Bronchial epithelial cell (primary cell): Measurements from ENCODE around the gene JOSD2. TPM values are rescaled to one million over a fixed set of nuclear protein-coding genes. Genes with fewer than 3 reads are reported as not detected.

Experiments used
- DNase-seq: peaks from one replicate; pipeline ENCODE4 v3.0.0-alpha.2; 2010; ENCODE audit warnings: low read depth
- FAIRE-seq: peaks from 2 replicates; lab custom pipeline; 2011; peaks lifted over from hg19 to GRCh38; lab: Jason Lieb, UNC
- H3K27me3 ChIP-seq: 2 replicates; pipeline ENCODE4 v1.5.1; 2011; ENCODE audit warnings: low read length; ENCODE audit not compliant: control insufficient read depth, insufficient read depth
- H3K36me3 ChIP-seq: 2 replicates; pipeline ENCODE4 v1.5.1; 2011; ENCODE audit warnings: low read length; ENCODE audit not compliant: control insufficient read depth, insufficient read depth
- H3K4me3 ChIP-seq: 2 replicates; pipeline ENCODE4 v1.5.1; 2011; ENCODE audit warnings: mild to moderate bottlenecking, low read depth, low read length, control low read depth
- CTCF ChIP-seq: IDR thresholded peaks from 2 replicates; pipeline ENCODE4 v1.5.1; 2011; ENCODE audit warnings: mild to moderate bottlenecking, moderate library complexity, low read length, control low read depth, inconsistent platforms; ENCODE audit not compliant: insufficient read depth, severe bottlenecking
- total RNA-seq: library from RNA; depleted of rRNA; stranded (reverse); fragments of >200 nt; gene quantifications from 2 replicates; pipeline ENCODE4 v1.2.1, GENCODE V29; 2014

The JOSD2 gene
- total RNA-seq: 10.5 and 29.3 TPM in 2 replicates

DNA sequence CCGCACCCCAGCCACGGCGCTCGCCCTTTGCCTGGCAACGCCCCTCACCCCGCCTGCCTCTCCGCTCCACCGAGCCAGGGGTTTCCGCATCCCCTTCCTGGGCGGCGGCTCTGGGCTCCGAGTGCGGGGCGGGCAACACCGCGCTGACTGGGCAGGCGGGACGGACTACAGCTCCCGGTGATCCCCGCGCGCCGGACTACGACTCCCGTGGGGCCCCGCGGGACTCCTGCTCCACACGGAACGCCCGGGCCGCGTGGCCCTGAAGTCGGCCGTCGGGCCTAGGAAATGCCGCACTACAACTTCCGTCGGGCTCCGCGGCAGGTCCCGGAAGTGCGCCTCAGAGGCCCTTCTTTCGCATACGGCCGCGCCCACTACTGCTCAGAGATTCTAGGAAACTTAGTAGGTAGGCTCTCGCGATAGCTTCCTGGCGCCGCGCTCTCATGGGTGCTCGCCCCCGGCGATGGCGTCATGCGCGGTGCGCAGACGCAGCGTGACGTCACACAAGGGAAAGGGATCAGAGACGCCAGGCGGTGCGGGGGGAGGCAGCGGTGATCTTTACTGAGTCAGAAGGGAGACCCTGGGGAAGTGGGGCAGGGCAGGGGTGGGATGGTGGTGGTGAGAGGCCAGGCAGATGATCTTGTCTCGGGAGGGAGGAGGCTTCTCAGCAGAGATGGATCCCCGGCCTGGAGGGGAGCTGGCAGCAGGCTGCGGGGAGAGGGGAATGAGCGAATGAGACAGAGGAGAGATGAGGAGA is at the start of gene JOSD2:
TSS of gene JOSD2 (minus strand) at position 123 of the 754 bp plus-strand sequence. CDS start 760 bp downstream, outside the sequence.
- TF ChIP-seq CTCF: no peak
- DNase-seq (peak; percentile 96), FAIRE-seq (no peak)
- no peaks in the 10 kb centered on the region for H3K36me3 ChIP-seq
- H3K4me3 ChIP-seq: peak within 1 kb of the TSS; percentile 70
- no peaks in the 10 kb centered on the region for H3K27me3 ChIP-seq

GRCh38 chr19:50559636-50560035 is 48.6 kb upstream of the JOSD2 start:
- FAIRE-seq (no peak), DNase-seq (no peak)
- no peak for TF ChIP-seq CTCF
- Histone ChIP-seq H3K27me3 (peaks cover 6% of the 10 kb centered on the region), H3K4me3 (no peak overlapping the region), H3K36me3 (no peaks in the 10 kb centered on the region)

DNA sequence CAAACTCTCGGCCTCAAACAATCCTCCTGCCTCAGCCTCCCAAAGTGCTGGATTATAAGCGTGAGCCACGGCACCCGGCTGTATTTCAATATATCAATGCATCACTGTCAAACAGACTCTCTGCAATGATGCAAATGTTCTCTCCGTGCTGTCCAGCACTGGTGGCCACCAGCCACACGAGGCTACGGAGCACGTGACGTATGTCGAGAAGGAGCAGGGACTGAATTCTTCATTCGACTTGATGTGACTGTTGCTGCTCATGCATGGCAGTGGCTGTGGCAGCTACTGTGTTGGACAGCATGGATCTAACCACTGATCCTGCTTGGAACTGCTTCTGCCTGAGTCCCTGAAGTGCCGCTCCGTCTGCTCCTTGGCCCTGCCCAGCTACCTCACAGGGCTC is 47.5 kb upstream of the JOSD2 start:
- Histone ChIP-seq H3K4me3 (no peak overlapping the region), H3K36me3 (no peaks in the 10 kb centered on the region), H3K27me3 (peaks cover 2% of the 10 kb centered on the region)
- no peak for DNase-seq
- FAIRE-seq: no peak
- TF ChIP-seq CTCF: no peak

GRCh38 chr19:50558039-50558438 is 47.0 kb upstream of the JOSD2 start:
- no peak for FAIRE-seq
- Histone ChIP-seq H3K27me3 (peaks cover 2% of the 10 kb centered on the region), H3K4me3 (no peak overlapping the region), H3K36me3 (no peaks in the 10 kb centered on the region)
- no peak for TF ChIP-seq CTCF
- DNase-seq: no peak

- Histone ChIP-seq H3K4me3 (no peak overlapping the region), H3K36me3 (no peaks in the 10 kb centered on the region), H3K27me3 (peaks cover 2% of the 10 kb centered on the region)
- FAIRE-seq (no peak), DNase-seq (no peak)
- no peak for TF ChIP-seq CTCF
These were observed 46.1 kb upstream of the JOSD2 start for GRCh38 chr19:50557009-50557613.
